ENCODE data around the gene OR13C9.

The OR13C9 gene

GRCh38 chr9:104577263-104577662 is 40.7 kb downstream of the OR13C9 start:
- TF ChIP-seq GATA3 (IDR thresholded peaks at IDR 0.05; ENCODE audit: low read depth, low read length) (no peak), GATA2 (IDR thresholded peaks at IDR 0.05; ENCODE audit: low read depth, low read length) (no peak)

DNA sequence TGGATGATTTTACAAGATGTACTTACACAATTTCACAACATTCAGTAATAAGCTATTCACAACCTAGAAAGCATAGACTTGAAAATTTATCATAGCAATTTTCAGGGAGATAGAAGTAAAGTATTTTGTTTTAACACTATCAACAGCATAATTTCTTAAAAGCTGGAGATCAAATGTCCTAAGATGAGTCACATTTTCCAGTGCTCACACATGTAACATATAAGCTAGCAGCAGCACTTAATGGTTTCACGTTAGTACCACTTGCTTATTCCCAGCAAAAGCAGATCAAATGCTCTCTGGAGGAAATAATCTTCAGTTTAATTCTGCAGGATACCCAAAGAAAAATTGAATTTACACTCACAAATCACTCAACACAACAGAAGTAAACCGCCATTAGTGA is 42.5 kb downstream of the OR13C9 start:
- no peak for TF ChIP-seq GATA2 (IDR thresholded peaks at IDR 0.05; ENCODE audit: low read depth, low read length)
- no peak for TF ChIP-seq GATA3 (IDR thresholded peaks at IDR 0.05; ENCODE audit: low read depth, low read length)

GRCh38 chr9:104572612-104573011 is 45.4 kb downstream of the OR13C9 start:
- TF ChIP-seq GATA2 (IDR thresholded peaks at IDR 0.05; ENCODE audit: low read depth, low read length): no peak
- no peak for TF ChIP-seq GATA3 (IDR thresholded peaks at IDR 0.05; ENCODE audit: low read depth, low read length)

DNA sequence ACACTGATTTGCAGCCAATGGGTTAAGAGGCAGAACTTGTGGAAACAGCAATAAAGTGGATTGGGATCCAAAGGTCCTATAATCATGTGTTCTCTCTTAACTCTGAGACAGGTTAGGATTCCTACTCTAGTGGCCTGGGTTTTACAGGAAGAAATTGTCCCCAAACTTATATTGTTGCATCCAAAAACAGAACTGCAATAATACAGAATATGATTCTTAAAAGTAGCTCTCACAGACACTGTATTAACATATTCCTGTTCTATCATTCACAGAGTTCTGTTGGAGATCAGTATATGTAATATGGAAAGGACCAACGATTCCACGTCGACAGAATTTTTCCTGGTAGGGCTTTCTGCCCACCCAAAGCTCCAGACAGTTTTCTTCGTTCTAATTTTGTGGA is 49.1 kb downstream of the OR13C9 start, which contains the start of gene OR13C8:
TSS of gene OR13C8 (plus strand) at position 301 of the 400 bp plus-strand sequence. CDS start at position 301, 0 bp downstream.
- TF ChIP-seq GATA3 (IDR thresholded peaks at IDR 0.05; ENCODE audit: low read depth, low read length) (no peak), GATA2 (IDR thresholded peaks at IDR 0.05; ENCODE audit: low read depth, low read length) (no peak)

All from SH-SY5Y (cell line).